CD4-positive, alpha-beta T cell treated with Interleukin-15 for 4 hours (primary cell): Measurements from ENCODE around the gene SKP1.
A peak's percentile ranks its signal among the peaks of the same experiment; 100 is the strongest.

ENCODE experiments used
- DNase-seq: peaks from one replicate; pipeline ENCODE4 v3.0.0-alpha.2; 2020; ENCODE audit warnings: low spot score

SKP1 gene

GRCh38 chr5:134143944-134144941 lies 32.5 kb downstream of the SKP1 start:
- no peak for DNase-seq

DNA sequence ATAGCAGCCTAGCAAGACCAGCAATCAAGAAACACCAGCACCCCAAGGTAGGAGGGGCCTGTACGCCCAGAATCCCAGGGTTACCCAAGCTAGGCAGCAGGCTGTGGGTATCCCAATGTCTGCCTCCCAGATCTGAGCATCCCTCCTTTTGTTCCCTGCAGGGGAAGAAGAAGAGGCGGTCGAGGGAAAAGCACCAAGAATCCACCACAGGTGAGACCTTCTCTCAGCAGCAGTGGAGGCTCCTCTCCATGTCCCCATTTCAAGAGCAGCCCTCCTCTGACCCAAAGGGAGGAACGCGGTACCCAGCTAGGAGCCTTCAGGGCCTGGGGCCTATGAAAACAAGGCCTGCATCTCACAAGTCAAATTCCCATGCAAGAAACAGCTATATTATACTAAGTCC lies 33.3 kb downstream of the SKP1 start:
- DNase-seq, result no peak

DNA sequence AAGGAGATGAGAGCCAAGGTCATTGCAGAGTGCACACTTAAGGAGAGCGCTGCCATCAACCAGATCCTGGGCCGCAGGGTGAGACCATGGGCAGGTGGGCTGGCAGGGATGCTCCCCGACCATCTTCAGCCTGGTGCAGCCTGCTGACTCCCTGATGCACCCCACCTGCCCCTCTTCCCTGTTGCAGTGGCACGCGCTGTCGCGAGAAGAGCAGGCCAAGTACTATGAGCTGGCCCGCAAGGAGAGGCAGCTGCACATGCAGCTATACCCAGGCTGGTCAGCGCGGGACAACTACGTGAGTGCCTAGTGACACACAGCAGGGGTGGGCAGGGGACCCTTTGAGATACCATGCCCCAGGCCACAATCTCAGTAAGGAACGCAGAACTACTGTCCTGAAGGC lies 33.9 kb downstream of the SKP1 start:
- DNase-seq, result no peak

DNA sequence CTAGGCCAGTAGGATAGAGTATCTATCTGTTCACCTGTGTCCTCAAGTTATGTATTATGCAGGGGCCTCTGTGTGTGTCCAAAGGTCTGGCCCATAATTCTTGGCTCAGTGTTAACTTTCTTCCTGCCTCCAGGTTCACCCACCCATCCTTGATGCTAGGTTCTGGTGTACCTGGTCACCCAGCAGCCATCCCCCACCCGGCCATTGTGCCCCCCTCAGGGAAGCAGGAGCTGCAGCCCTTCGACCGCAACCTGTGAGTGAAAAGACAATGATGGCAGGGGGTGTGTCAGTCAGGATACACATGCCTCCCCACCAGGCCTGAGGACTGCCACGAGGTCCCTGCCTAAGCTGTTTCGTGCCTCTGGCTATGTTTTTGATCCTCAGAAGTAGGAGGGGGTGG lies 34.7 kb downstream of the SKP1 start:
- no peak for DNase-seq

- no peak for DNase-seq
Measured at GRCh38 chr5:134141331-134142050, 35.3 kb downstream of the SKP1 start.

- peak; percentile 68 for DNase-seq
Measured at GRCh38 chr5:134140530-134141201, 36.1 kb downstream of the SKP1 start.

DNA sequence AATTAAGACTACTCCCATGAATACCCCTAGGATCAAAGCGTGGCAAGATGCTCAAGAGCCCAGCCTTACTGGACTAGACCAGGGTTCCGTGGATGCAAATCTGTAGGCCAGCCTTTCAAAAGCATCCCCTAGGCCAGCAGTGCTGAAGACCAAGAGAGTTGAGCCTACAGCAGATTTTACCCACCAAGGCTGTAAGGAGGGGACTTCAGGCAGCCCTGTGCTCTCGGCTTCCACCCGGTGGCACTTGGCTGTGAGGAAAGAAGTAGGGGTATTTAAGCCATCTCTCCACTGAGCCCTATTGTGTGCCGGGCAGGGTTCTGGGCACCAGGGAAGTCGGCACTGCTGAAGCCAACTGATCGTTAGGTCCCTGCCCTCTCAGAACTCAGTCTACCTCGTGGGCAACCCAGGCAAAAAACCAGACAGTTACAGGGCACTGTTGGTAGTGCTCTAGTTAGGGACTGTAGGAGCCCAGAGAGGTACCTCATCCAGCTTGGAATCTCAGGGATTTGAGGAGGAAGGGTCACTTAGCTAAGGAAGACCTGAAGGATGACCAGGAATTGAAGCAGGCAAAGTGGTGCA lies 36.8 kb downstream of the SKP1 start:
- no peak for DNase-seq

DNA sequence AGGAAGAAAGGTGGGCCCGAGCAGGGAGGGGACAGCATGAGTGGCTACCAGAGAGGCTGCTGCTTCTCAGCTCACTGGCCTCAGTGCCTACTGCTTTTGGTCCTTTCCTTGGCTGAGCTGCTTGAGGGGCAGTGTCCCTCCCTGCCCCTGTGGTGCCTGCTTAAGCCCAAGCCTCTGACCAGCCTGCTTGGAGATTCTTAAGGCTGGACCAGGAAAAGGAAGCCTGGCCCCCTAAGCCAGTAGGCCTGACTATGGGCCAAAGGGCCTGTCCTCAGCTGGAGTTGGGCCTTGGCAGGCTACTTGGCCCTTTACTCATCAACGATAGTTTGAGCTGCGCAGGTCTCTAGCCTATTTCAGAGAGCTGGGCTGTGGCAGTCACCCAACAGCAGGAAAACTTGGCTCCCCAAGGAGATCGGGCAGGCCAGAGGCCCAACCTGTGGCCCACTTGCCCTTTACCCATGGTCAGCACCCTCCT lies 37.3 kb downstream of the SKP1 start:
- no peak for DNase-seq

GRCh38 chr5:134138416-134139376 lies 38.1 kb downstream of the SKP1 start:
- peak; percentile 57 for DNase-seq

GRCh38 chr5:134136771-134137170 lies 40.0 kb downstream of the SKP1 start:
- DNase-seq, result no peak

GRCh38 chr5:134136221-134136631 lies 40.5 kb downstream of the SKP1 start:
- DNase-seq, result no peak

- no peak for DNase-seq
Measured at GRCh38 chr5:134135091-134135655, 41.6 kb downstream of the SKP1 start.

- DNase-seq, result no peak
Measured at GRCh38 chr5:134133995-134134541, 42.7 kb downstream of the SKP1 start.

DNA sequence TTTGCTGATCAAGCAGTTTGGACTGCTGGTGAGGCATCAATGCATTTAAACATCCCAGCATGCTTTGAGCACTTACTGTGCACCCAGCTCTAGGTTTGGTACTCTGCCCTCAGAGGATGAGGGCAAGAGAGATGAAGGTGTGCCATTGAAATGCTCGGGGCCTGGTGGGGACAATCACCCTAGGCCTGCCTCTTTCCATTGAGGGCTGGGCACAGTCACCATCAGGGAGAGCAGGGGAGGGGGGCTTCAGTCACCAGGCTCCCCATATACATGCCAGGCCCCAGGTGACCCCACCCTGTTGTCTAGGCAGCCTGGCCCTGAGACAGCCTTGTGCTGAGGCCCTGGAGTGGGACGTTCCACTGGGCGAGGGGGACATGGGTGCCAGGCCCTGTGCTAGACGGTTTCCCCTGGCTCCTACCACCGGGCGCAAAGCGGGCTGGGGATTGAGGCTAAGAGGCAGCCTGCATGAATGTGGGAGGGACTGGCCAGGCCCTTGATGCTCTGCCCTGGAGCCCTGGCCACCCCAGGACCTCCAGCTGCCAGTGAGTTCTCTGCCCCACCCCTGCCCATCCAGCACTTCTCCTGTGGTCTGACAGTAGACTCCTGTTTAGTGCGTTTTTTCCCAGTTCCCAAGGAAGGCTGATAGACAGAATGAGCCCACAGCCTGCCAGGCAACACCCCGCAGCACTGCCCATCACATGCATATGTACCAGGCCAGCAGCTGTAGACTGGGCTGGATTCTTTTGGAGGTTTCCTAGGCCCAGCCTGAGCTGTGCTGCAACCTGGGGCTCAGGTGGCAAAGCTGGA lies 43.4 kb downstream of the SKP1 start:
- DNase-seq, result no peak

- DNase-seq, result peak; percentile 83
Measured at GRCh38 chr5:134132372-134133187, 44.2 kb downstream of the SKP1 start.

DNA sequence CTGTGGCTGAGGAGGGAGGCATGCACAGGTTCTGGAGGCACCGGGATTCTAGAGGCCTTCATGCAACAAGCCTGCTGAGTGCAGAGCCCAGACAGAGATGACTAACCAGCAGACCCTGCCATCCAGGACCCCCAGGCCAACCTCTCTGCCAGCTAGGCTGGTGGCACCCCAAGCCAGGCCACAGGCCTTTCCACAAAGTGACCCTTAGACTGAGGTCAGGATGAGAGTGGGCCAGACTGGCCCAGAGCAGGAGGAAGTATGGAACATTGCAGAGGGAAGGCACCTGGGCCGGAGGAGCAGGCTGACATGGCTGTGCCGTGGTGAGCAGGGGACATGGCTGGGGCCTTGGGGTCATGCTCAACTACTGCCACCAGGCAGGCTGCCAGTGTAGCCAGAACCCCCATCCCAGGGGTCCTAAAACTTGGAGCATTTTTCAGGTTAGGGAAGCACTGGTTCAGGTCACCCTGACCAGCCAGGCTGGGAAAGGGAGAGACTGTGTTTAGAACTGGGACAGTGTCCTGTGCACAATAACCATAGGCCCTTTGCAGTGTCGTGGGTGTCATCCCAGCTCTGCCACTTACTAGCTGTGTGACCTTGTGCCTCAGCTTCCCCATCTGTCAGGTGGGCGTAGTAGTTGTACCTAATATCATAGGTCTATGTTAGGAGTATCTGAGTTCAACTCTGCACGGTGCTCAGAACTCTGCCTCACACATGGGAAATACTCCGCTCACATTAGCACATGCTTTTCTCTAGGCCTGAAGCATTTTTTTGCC lies 45.0 kb downstream of the SKP1 start:
- DNase-seq, result no peak

DNA sequence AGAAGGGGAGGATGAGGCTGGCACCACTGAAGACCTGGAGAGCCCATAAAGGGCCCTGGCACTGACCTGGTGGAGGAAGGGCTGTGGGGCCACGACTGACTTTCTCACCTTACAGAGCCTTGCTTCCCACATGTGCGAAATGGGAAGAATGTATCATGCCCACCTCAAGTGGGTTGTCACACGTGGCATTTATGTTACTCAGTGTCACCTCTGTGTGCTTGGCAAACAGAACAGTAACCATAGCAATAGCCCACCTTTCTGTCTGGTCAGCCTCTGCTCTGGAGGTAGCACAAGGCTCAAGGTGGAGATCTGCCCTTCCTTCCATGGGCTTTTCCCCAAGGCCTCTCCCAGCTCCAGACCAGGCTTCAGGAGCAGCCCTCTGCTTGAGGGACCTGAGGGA lies 45.6 kb downstream of the SKP1 start:
- DNase-seq, result peak; percentile 39
